K562 (cell line): ENCODE data around the gene GNPTAB.

Source experiments
- CTCF ChIP-seq, 3 experiments: IDR thresholded peaks in 2 of 3; conservative IDR thresholded peaks in 1 of 3; 2 replicates each; pipeline ENCODE4 v1.5.1; 2011 to 2012; ENCODE audit warnings: low read length in 3 of 3, mild to moderate bottlenecking in 3 of 3, control low read depth in 2 of 3, improper control_type of control experiment in 1 of 3, inconsistent platforms in 1 of 3, low read depth in 1 of 3, mixed read lengths in 1 of 3, moderate library complexity in 1 of 3; ENCODE audit not compliant: insufficient read depth in 2 of 3
- ELF1 ChIP-seq: fragments of 200-800 bp; sonication (Bioruptor generic); IDR thresholded peaks from 2 replicates; pipeline ENCODE4 v1.6.1; 2016; ENCODE audit warnings: missing genetic modification characterization, missing compliant biosample characterization
- STAG1 ChIP-seq: sonication (generic); formaldehyde crosslinking; IDR thresholded peaks from 2 replicates; pipeline ENCODE4 v1.5.0; 2020; ENCODE audit warnings: missing genetic modification reagents, borderline replicate concordance
- ZNF174 ChIP-seq: fragments of 250-450 bp; sonication (Bioruptor Pico); IDR thresholded peaks from 2 replicates; pipeline ENCODE4 v1.4.0; 2020; ENCODE audit warnings: mild to moderate bottlenecking
- ZNF696 ChIP-seq: fragments of 250-450 bp; sonication (Bioruptor Pico); conservative IDR thresholded peaks from 2 replicates; pipeline ENCODE4 v1.4.0; 2020; ENCODE audit warnings: mild to moderate bottlenecking, moderate library complexity

- no peak for TF ChIP-seq ZNF696 (CRISPR knock-in tag)
- TF ChIP-seq CTCF (IDR thresholded peaks at IDR 0.05 in 2 of 3, conservative IDR thresholded peaks at IDR 0.05 in 1 of 3; ENCODE audit: insufficient read depth in 2 of 3, low read depth in 1 of 3, low read length in 3 of 3) = no peak
- TF ChIP-seq ELF1 (tag) = no peak
- no peak for TF ChIP-seq STAG1
- no peak for TF ChIP-seq ZNF174 (CRISPR knock-in tag)
Measured at GRCh38 chr12:101746661-101747060, 84.1 kb downstream of the GNPTAB start.
